Activated CD8-positive, alpha-beta memory T cell treated with anti-CD3 and anti-CD28 coated beads, Interleukin-2, amount 50 U/mL, for 24 hours (primary cell): ENCODE data around the gene BBX.

ENCODE experiments used
- DNase-seq: peaks from one replicate; pipeline ENCODE4 v3.0.0-alpha.2; 2020; ENCODE audit errors: extremely low read depth

The BBX gene

GRCh38 chr3:107522510-107523288, at the start of gene BBX:
TSS of gene BBX (plus strand) at chr3:107522962. CDS start at chr3:107710461, 187,499 bp downstream.
- peak; percentile 77 for DNase-seq

- DNase-seq: no peak
Measured at GRCh38 chr3:107476462-107476861, 46.3 kb upstream of the BBX start.

- no peak for DNase-seq
Measured at GRCh38 chr3:107487490-107487889, 35.3 kb upstream of the BBX start.

- no peak for DNase-seq
Measured at GRCh38 chr3:107488942-107489341, 33.8 kb upstream of the BBX start.

- DNase-seq: no peak
Measured at GRCh38 chr3:107493134-107493533, 29.6 kb upstream of the BBX start.

- no peak for DNase-seq
Measured at GRCh38 chr3:107496855-107497254, 25.9 kb upstream of the BBX start.

- DNase-seq: no peak
Measured at GRCh38 chr3:107498646-107499045, 24.1 kb upstream of the BBX start.

GRCh38 chr3:107506458-107506857, 16.3 kb upstream of the BBX start:
- no peak for DNase-seq

GRCh38 chr3:107508331-107508730, 14.4 kb upstream of the BBX start:
- no peak for DNase-seq

GRCh38 chr3:107512108-107512507, 10.7 kb upstream of the BBX start:
- DNase-seq: no peak

- no peak for DNase-seq
Measured at GRCh38 chr3:107514453-107514852, 8.3 kb upstream of the BBX start.

GRCh38 chr3:107516475-107516874, 6.3 kb upstream of the BBX start:
- DNase-seq: no peak

- no peak for DNase-seq
Measured at GRCh38 chr3:107520535-107520934, 2.2 kb upstream of the BBX start.

- no peak for DNase-seq
Measured at GRCh38 chr3:107521469-107522059, 1.2 kb upstream of the BBX start.

GRCh38 chr3:107523289-107523538, 452 bp downstream of the BBX start:
- DNase-seq: no peak

GRCh38 chr3:107523539-107524325, 970 bp downstream of the BBX start:
- DNase-seq: no peak

- DNase-seq: no peak
Measured at GRCh38 chr3:107524326-107524840, 1.6 kb downstream of the BBX start.

- DNase-seq: no peak
Measured at GRCh38 chr3:107524841-107525643, 2.3 kb downstream of the BBX start.

GRCh38 chr3:107525644-107526305, 3.0 kb downstream of the BBX start:
- DNase-seq: no peak

- no peak for DNase-seq
Measured at GRCh38 chr3:107531917-107532469, 9.2 kb downstream of the BBX start.

- no peak for DNase-seq
Measured at GRCh38 chr3:107540857-107541256, 18.1 kb downstream of the BBX start.
